GM12878 (cell line): ENCODE measurements around the gene DIAPH3. TPM values are rescaled to one million over a fixed set of nuclear protein-coding genes. Genes with fewer than 3 reads are reported as not detected.

ENCODE experiments used
- ATAC-seq: fragments of 200-7000 bp; cut with Tn5 transposase; 3 replicates; pipeline ENCODE4 v1.9.1; 2020; ENCODE audit warnings: mild to moderate bottlenecking, moderate library complexity
- BruUV-seq: library from RNA; stranded (reverse); fragments of 400-500 nt; replicated peaks from 2 replicates; lab custom pipeline; 2021; lab: Mats Ljungman, UMichigan
- CTCF ChIA-PET: fragments of 300-600 bp; sonication (Branson Sonifier 250); formaldehyde crosslinking; extraction: SDS; loops from one replicate; lab custom pipeline; 2021; ENCODE audit warnings: inconsistent platforms; lab: Yijun Ruan, JAX
- POLR2A ChIA-PET: fragments of 350-600 bp; formaldehyde crosslinking; extraction: SDS; loops from one replicate; lab custom pipeline; 2021; ENCODE audit warnings: inconsistent platforms; lab: Charles Lee
- RAD21 ChIA-PET: fragments of 300-600 bp; sonication (Branson Sonifier 250); formaldehyde crosslinking; loops from one replicate; lab custom pipeline; 2023; ENCODE audit warnings: antibody characterized with exemption; ENCODE audit not compliant: unreplicated experiment; lab: Charles Lee
- SMC1A ChIA-PET: fragments of 300-600 bp; sonication (Branson Sonifier 250); formaldehyde crosslinking; loops from one replicate; lab custom pipeline; 2023; ENCODE audit not compliant: unreplicated experiment, uncharacterized antibody; lab: Charles Lee
- DNase-seq: peaks from one replicate; pipeline ENCODE4 v3.0.0-alpha.2; 2011; ENCODE audit warnings: low read depth, low spot score
- FAIRE-seq: peaks from 3 replicates; lab custom pipeline; 2011; peaks lifted over from hg19 to GRCh38; lab: Jason Lieb, UNC
- H2AFZ ChIP-seq: 2 replicates; pipeline ENCODE4 v1.6.0; 2011; ENCODE audit warnings: low read depth, low read length, control low read depth; ENCODE audit not compliant: control insufficient read depth
- H3K27ac ChIP-seq: 2 replicates; pipeline ENCODE4 v1.5.1; 2011; ENCODE audit warnings: control low read depth; ENCODE audit not compliant: control insufficient read depth, insufficient read depth
- H3K27me3 ChIP-seq, 2 experiments: replicated peaks in 1 of 2; 2 replicates each; pipeline versions ENCODE4 v1.6.0 to v1.6.1; 2011; ENCODE audit warnings: low read length in 1 of 2; ENCODE audit not compliant: control insufficient read depth in 2 of 2, insufficient read depth in 2 of 2
- H3K36me3 ChIP-seq, 2 experiments: 2 replicates each; pipeline ENCODE4 v1.5.1; 2011; ENCODE audit warnings: low read length in 1 of 2; ENCODE audit not compliant: control insufficient read depth in 2 of 2, insufficient read depth in 2 of 2
- H3K4me1 ChIP-seq: 2 replicates; pipeline ENCODE4 v1.6.1; 2011; ENCODE audit warnings: mild to moderate bottlenecking, low read length, moderate library complexity, mixed read lengths; ENCODE audit not compliant: control insufficient read depth, insufficient read depth
- H3K4me2 ChIP-seq: 2 replicates; pipeline ENCODE4 v1.6.0; 2011; ENCODE audit warnings: control low read depth; ENCODE audit not compliant: control insufficient read depth, insufficient read depth
- H3K4me3 ChIP-seq: fragments of 200-600 bp; sonication (generic); 2 replicates; pipeline ENCODE4 v1.5.1; 2016
- H3K79me2 ChIP-seq: 2 replicates; pipeline ENCODE4 v1.6.0; 2011; ENCODE audit warnings: low read length; ENCODE audit not compliant: control insufficient read depth, insufficient read depth
- H3K9ac ChIP-seq: 2 replicates; pipeline ENCODE4 v1.8.0; 2011; ENCODE audit warnings: low read length, control low read depth, mixed read lengths; ENCODE audit not compliant: control insufficient read depth, insufficient read depth
- H3K9me3 ChIP-seq: replicated peaks from 3 replicates; pipeline ENCODE4 v1.5.1; 2011; ENCODE audit warnings: mild to moderate bottlenecking, low read length; ENCODE audit not compliant: control insufficient read depth, insufficient read depth
- H4K20me1 ChIP-seq: 2 replicates; pipeline ENCODE4 v1.6.0; 2011; ENCODE audit not compliant: control insufficient read depth, insufficient read depth
- CHD2 ChIP-seq: IDR thresholded peaks from 2 replicates; pipeline ENCODE4 v1.6.1; 2011; ENCODE audit warnings: low read depth, low read length, improper control_type of control experiment, borderline replicate concordance
- CREB1 ChIP-seq: IDR thresholded peaks from 2 replicates; pipeline ENCODE4 v1.6.1; 2012; ENCODE audit warnings: low read depth, mild to moderate bottlenecking, inconsistent platforms
- E4F1 ChIP-seq: fragments of 450-650 bp; IDR thresholded peaks from 2 replicates; pipeline ENCODE4 v1.6.1; 2018; ENCODE audit warnings: borderline replicate concordance, mild to moderate bottlenecking; ENCODE audit not compliant: partially characterized antibody
- FOXK2 ChIP-seq: fragments of 450-650 bp; IDR thresholded peaks from 2 replicates; pipeline ENCODE4 v1.6.1; 2017; ENCODE audit warnings: mild to moderate bottlenecking, moderate library complexity
- FOXM1 ChIP-seq: IDR thresholded peaks from 2 replicates; pipeline ENCODE4 v1.6.1; 2012; ENCODE audit warnings: low read depth, mild to moderate bottlenecking, inconsistent platforms, low read length, moderate library complexity
- GABPA ChIP-seq: IDR thresholded peaks from 2 replicates; pipeline ENCODE4 v1.6.1; 2014; ENCODE audit warnings: antibody characterized with exemption, low read depth, mild to moderate bottlenecking, inconsistent platforms
- MTA3 ChIP-seq: IDR thresholded peaks from 2 replicates; pipeline ENCODE4 v1.6.1; 2012; ENCODE audit warnings: low read length, inconsistent platforms, borderline replicate concordance
- MYC ChIP-seq: IDR thresholded peaks from 2 replicates; pipeline ENCODE4 v1.6.1; 2011; ENCODE audit warnings: mild to moderate bottlenecking, low read length, moderate library complexity, inconsistent platforms; ENCODE audit not compliant: insufficient read depth, insufficient replicate concordance, insufficient read length, severe bottlenecking
- NR2C1 ChIP-seq: fragments of 450-650 bp; IDR thresholded peaks from 2 replicates; pipeline ENCODE4 v1.6.1; 2017; ENCODE audit warnings: antibody characterized with exemption, mild to moderate bottlenecking, moderate library complexity
- PAX8 ChIP-seq: fragments of 450-650 bp; IDR thresholded peaks from 2 replicates; pipeline ENCODE4 v1.6.1; 2017; ENCODE audit warnings: mild to moderate bottlenecking, moderate library complexity
- PKNOX1 ChIP-seq: fragments of 450-650 bp; IDR thresholded peaks from 2 replicates; pipeline ENCODE4 v1.6.1; 2016; ENCODE audit warnings: mild to moderate bottlenecking
- POLR2AphosphoS2 ChIP-seq: IDR thresholded peaks from 2 replicates; pipeline ENCODE4 v1.6.1; 2011; ENCODE audit warnings: low read depth, mild to moderate bottlenecking, low read length, improper control_type of control experiment, moderate library complexity
- RCOR1 ChIP-seq: conservative IDR thresholded peaks from 2 replicates; pipeline ENCODE4 v1.6.1; 2012; ENCODE audit warnings: low read depth, low read length, improper control_type of control experiment
- STAT1 ChIP-seq: fragments of 450-650 bp; conservative IDR thresholded peaks from 2 replicates; pipeline ENCODE4 v1.6.1; 2014; ENCODE audit warnings: antibody characterized with exemption, mild to moderate bottlenecking
- STAT3 ChIP-seq: IDR thresholded peaks from 2 replicates; pipeline ENCODE4 v1.6.1; 2011; ENCODE audit warnings: low read depth, low read length, improper control_type of control experiment
- ZNF592 ChIP-seq: fragments of 450-650 bp; IDR thresholded peaks from 2 replicates; pipeline ENCODE4 v1.6.1; 2017; ENCODE audit warnings: mild to moderate bottlenecking, moderate library complexity
- ZZZ3 ChIP-seq: IDR thresholded peaks from 2 replicates; pipeline ENCODE4 v1.6.1; 2011; ENCODE audit warnings: low read depth; ENCODE audit not compliant: control insufficient read depth, insufficient read length
- WGBS: methylation state at CpG from one replicate; pipeline ENCODE4 v1.1.6; 2016; ENCODE audit warnings: low lambda C conversion rate; ENCODE audit not compliant: insufficient replicate concordance, insufficient coverage; ENCODE audit errors: missing lambda C conversion rate; 5-methylcytosine and 5-hydroxymethylcytosine counted together
- in situ Hi-C: fragments of 300-500 bp; cut with MboI; formaldehyde crosslinking; loops from 9 replicates; pipeline ENCODE4 v1.14.3; 2018; ENCODE audit warnings: mixed read lengths
- intact Hi-C: fragments of 100-400 bp; cut with micrococcal nuclease; formaldehyde crosslinking; loops from one replicate; pipeline ENCODE4 v1.14.2; 2022; ENCODE audit not compliant: unreplicated experiment
- polyA plus RNA-seq, 11 experiments: library from polyadenylated mRNA; depleted of rRNA in 4 of 11; unstranded in 6 of 11; stranded (reverse) in 5 of 11; fragments of >200 nt; fragmentation: Nextera tagmentation in 4 of 11; fragmentation: Illumina TruSeq in 1 of 11; extraction: Ambion mirVana in 4 of 11; extraction: Trizol in 1 of 11; gene quantifications; 1 replicate in 1 of 11; 2 replicates in 10 of 11; pipeline versions ENCODE4 v1.2.1 to v1.2.3, GENCODE V29; 2011 to 2016; ENCODE audit warnings: inconsistent platforms in 2 of 11, missing spikeins in 2 of 11, low read depth in 1 of 11
- total RNA-seq, 4 experiments: library from RNA; depleted of rRNA in 3 of 4; stranded (reverse); fragments of >200 nt in 3 of 4; fragmentation: Illumina TruSeq in 1 of 4; extraction: Trizol in 1 of 4; gene quantifications; 2 replicates each; pipeline versions ENCODE4 v1.2.1 to v1.2.3, GENCODE V29; 2013 to 2021

Gene DIAPH3
- total and polyA plus RNA-seq, 10 of the 15 experiments (the other 5 are each of a cell fraction or from before 2014, with no cell fraction given) = 10.1 to 25.2 (median 15.4) TPM

- TF ChIP-seq E4F1 = no peak
Measured at GRCh38 chr13:59883885-59884284, 279.8 kb downstream of the DIAPH3 start (continued).

- no peak for FAIRE-seq
- Histone ChIP-seq H3K27ac (no peak overlapping the region), H3K9me3 (no peaks in the 10 kb centered on the region), H3K9ac (no peak overlapping the region), H4K20me1 (no peaks in the 10 kb centered on the region), H2AFZ (no peak overlapping the region), H3K4me2 (no peak overlapping the region), H3K79me2 (no peaks in the 10 kb centered on the region), H3K4me3 (no peak overlapping the region), H3K27me3 (no peaks in the 10 kb centered on the region), H3K4me1 (no peaks in the 10 kb centered on the region), H3K36me3 (no peaks in the 10 kb centered on the region; a peak in 1 of 4 replicates)
- SMC1A ChIA-PET = no interaction called here
- CTCF ChIA-PET = interaction anchor here (1.2 kb wide), 1 partner anchor 26 kb away, joined by 6 read pairs; no protein-coding TSS in a partner anchor
- POLR2A ChIA-PET = no interaction called here
- WGBS = 100% methylated on average over 1 of the region's 1 CpG
- no peak for ATAC-seq
- BruUV-seq = no TSS peak
- RAD21 ChIA-PET = interaction anchor here (0.8 kb wide), 1 partner anchor 126 kb away, joined by 4 read pairs; no protein-coding TSS in a partner anchor
- DNase-seq = no peak
- in situ Hi-C loops (no loop called here), intact Hi-C loops (no loop called here)
- TF ChIP-seq PAX8 (no peak), NR2C1 (no peak), ZZZ3 (no peak), POLR2AphosphoS2 (no peak), GABPA (no peak), ZNF592 (no peak), RCOR1 (no peak), FOXM1 (no peak), MTA3 (no peak), PKNOX1 (no peak), STAT3 (no peak), CREB1 (no peak), STAT1 (no peak), MYC (no peak), CHD2 (no peak), FOXK2 (no peak)
Measured at GRCh38 chr13:59880468-59880867, 283.3 kb downstream of the DIAPH3 start.
